ENCODE data around the gene DNAJB2. TPM values are rescaled to one million over a fixed set of nuclear protein-coding genes. Genes with fewer than 3 reads are reported as not detected.

The DNAJB2 gene
- total RNA-seq, 1 experiment from 2014 or later = 36.2 TPM

DNA sequence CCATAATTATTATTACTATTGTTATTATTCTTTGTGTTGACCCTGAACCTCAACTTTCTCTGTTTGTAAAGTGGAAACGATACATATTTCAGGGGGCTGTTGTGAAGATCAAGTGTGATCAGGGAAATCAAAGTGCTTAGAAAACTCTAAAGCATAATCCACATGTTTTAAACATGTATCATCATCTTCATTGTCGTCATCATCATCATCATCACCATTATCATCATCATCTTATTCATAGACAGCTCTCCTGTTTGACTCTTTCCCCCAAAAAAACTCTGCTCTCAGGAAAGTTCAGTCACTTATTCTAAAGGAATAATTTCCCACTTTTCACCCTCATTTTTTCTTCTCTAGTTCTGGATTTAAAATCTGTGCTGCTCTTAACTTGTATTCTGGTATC lies 25.1 kb downstream of the DNAJB2 start:
- POLR2A ChIA-PET = no interaction called here
- H3K79me2 ChIP-seq (ENCODE audit: insufficient read depth, low read length) = no peaks in the 10 kb centered on the region
- BruUV-seq (replicated peaks) = no TSS peak
- H3K4me3 ChIP-seq (replicated peaks in 1 of 2; ENCODE audit: low read depth in 1 of 2, low read length in 2 of 2) = no peak overlapping the region
- CTCF ChIA-PET = no interaction called here
- intact Hi-C loops (cut with micrococcal nuclease) = no loop called here
- H3K27ac ChIP-seq (ENCODE audit: low read depth, low read length) = no peak overlapping the region
- no peak overlapping the region for H3K9ac ChIP-seq (ENCODE audit: low read length)
- ATAC-seq = no peak
- H3K9me3 ChIP-seq (ENCODE audit: control insufficient read depth in 1 of 2, insufficient read depth in 1 of 2, low read depth in 1 of 2, low read length in 2 of 2) = no peaks in the 10 kb centered on the region
- H3K4me2 ChIP-seq (ENCODE audit: low read length) = no peak overlapping the region
- RAD21 ChIA-PET (ENCODE audit: low non-redundant PET in 1 of 2, low total read pairs in 2 of 2, uncharacterized antibody in 2 of 2, unreplicated experiment in 2 of 2) = no interaction called here
- no peaks in the 10 kb centered on the region for H3K36me3 ChIP-seq (ENCODE audit: control insufficient read depth in 1 of 2, insufficient read depth in 2 of 2, low read length in 2 of 2)
- no peaks in the 10 kb centered on the region for H4K20me1 ChIP-seq (ENCODE audit: insufficient read depth)
- TF ChIP-seq SIN3A (IDR thresholded peaks at IDR 0.05; ENCODE audit: low read depth) = no peak
- no peak for TF ChIP-seq POLR2AphosphoS5 (IDR thresholded peaks at IDR 0.05; ENCODE audit: low read depth, low read length)
- no peak for TF ChIP-seq JUND (IDR thresholded peaks at IDR 0.05)
- TF ChIP-seq EZH2phosphoT487 (IDR thresholded peaks at IDR 0.05; ENCODE audit: borderline replicate concordance) = no peak
- TF ChIP-seq, protein P1, sequence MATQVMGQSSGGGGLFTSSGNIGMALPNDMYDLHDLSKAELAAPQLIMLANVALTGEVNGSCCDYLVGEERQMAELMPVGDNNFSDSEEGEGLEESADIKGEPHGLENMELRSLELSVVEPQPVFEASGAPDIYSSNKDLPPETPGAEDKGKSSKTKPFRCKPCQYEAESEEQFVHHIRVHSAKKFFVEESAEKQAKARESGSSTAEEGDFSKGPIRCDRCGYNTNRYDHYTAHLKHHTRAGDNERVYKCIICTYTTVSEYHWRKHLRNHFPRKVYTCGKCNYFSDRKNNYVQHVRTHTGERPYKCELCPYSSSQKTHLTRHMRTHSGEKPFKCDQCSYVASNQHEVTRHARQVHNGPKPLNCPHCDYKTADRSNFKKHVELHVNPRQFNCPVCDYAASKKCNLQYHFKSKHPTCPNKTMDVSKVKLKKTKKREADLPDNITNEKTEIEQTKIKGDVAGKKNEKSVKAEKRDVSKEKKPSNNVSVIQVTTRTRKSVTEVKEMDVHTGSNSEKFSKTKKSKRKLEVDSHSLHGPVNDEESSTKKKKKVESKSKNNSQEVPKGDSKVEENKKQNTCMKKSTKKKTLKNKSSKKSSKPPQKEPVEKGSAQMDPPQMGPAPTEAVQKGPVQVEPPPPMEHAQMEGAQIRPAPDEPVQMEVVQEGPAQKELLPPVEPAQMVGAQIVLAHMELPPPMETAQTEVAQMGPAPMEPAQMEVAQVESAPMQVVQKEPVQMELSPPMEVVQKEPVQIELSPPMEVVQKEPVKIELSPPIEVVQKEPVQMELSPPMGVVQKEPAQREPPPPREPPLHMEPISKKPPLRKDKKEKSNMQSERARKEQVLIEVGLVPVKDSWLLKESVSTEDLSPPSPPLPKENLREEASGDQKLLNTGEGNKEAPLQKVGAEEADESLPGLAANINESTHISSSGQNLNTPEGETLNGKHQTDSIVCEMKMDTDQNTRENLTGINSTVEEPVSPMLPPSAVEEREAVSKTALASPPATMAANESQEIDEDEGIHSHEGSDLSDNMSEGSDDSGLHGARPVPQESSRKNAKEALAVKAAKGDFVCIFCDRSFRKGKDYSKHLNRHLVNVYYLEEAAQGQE (IDR thresholded peaks at IDR 0.05; ENCODE audit: low read depth) = no peak
- TF ChIP-seq, protein P2, sequence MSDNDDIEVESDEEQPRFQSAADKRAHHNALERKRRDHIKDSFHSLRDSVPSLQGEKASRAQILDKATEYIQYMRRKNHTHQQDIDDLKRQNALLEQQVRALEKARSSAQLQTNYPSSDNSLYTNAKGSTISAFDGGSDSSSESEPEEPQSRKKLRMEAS (IDR thresholded peaks at IDR 0.05) = no peak
- TF ChIP-seq ZNF274 (IDR thresholded peaks at IDR 0.05; ENCODE audit: low read depth, low read length) = no peak
- TF ChIP-seq, protein P3, sequence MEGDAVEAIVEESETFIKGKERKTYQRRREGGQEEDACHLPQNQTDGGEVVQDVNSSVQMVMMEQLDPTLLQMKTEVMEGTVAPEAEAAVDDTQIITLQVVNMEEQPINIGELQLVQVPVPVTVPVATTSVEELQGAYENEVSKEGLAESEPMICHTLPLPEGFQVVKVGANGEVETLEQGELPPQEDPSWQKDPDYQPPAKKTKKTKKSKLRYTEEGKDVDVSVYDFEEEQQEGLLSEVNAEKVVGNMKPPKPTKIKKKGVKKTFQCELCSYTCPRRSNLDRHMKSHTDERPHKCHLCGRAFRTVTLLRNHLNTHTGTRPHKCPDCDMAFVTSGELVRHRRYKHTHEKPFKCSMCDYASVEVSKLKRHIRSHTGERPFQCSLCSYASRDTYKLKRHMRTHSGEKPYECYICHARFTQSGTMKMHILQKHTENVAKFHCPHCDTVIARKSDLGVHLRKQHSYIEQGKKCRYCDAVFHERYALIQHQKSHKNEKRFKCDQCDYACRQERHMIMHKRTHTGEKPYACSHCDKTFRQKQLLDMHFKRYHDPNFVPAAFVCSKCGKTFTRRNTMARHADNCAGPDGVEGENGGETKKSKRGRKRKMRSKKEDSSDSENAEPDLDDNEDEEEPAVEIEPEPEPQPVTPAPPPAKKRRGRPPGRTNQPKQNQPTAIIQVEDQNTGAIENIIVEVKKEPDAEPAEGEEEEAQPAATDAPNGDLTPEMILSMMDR (IDR thresholded peaks at IDR 0.05 in 2 of 3, conservative IDR thresholded peaks at IDR 0.05 in 1 of 3; ENCODE audit: borderline replicate concordance in 1 of 3, insufficient read depth in 1 of 3, low read depth in 2 of 3, low read length in 2 of 3) = no peak
- TF ChIP-seq, protein P4, sequence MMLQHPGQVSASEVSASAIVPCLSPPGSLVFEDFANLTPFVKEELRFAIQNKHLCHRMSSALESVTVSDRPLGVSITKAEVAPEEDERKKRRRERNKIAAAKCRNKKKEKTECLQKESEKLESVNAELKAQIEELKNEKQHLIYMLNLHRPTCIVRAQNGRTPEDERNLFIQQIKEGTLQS (IDR thresholded peaks at IDR 0.05) = no peak
- TF ChIP-seq SRF (IDR thresholded peaks at IDR 0.05; ENCODE audit: low read depth) = no peak
- TF ChIP-seq, protein P5, sequence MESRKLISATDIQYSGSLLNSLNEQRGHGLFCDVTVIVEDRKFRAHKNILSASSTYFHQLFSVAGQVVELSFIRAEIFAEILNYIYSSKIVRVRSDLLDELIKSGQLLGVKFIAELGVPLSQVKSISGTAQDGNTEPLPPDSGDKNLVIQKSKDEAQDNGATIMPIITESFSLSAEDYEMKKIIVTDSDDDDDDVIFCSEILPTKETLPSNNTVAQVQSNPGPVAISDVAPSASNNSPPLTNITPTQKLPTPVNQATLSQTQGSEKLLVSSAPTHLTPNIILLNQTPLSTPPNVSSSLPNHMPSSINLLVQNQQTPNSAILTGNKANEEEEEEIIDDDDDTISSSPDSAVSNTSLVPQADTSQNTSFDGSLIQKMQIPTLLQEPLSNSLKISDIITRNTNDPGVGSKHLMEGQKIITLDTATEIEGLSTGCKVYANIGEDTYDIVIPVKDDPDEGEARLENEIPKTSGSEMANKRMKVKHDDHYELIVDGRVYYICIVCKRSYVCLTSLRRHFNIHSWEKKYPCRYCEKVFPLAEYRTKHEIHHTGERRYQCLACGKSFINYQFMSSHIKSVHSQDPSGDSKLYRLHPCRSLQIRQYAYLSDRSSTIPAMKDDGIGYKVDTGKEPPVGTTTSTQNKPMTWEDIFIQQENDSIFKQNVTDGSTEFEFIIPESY (IDR thresholded peaks at IDR 0.05; ENCODE audit: extremely low read depth, insufficient replicate concordance, low read length) = no peak
- peaks cover 68% of the 10 kb centered on the region for H3K27me3 ChIP-seq (ENCODE audit: insufficient read depth, low read length)
- peaks cover 0 to 12% of the 10 kb centered on the region in 2 experiments; a peak in 2 of 4 replicates for H3K4me1 ChIP-seq (ENCODE audit: control insufficient read depth in 1 of 2, insufficient read depth in 2 of 2, low read length in 2 of 2)
- H2AFZ ChIP-seq (ENCODE audit: low read depth, low read length, poor library complexity, severe bottlenecking) = no peak overlapping the region
- H3K9me2 ChIP-seq (ENCODE audit: insufficient read depth) = no peaks in the 10 kb centered on the region
- no peak for DNase-seq (ENCODE audit: low read depth, low spot score)
